Natural killer cell (primary cell): ENCODE data around the gene KIN. TPM values are rescaled to one million over a fixed set of nuclear protein-coding genes. Genes with fewer than 3 reads are reported as not detected.

Experiments used
- ATAC-seq, 3 donors: fragments of 150-1000 bp in 2 of 3; fragments of 200-7000 bp in 1 of 3; cut with Tn5 transposase; 1 replicate in 1 of 3; 2 replicates in 2 of 3; pipeline ENCODE4 v1.10.0; 2021; ENCODE audit warnings: mild to moderate bottlenecking in 2 of 3, moderate library complexity in 2 of 3
- DNase-seq, 2 donors: peaks; one replicate each; pipeline versions ENCODE4 v3.0.0 to v3.0.0-alpha.2; 2013 to 2021; ENCODE audit warnings: mixed read lengths in 1 of 2
- H3K27ac ChIP-seq: one replicate; pipeline ENCODE4 v1.5.1; 2013; ENCODE audit warnings: mild to moderate bottlenecking, low read length
- H3K27me3 ChIP-seq: one replicate; pipeline ENCODE4 v1.6.1; 2013; ENCODE audit warnings: low read length; ENCODE audit not compliant: control insufficient read depth, insufficient read depth
- H3K36me3 ChIP-seq: one replicate; pipeline ENCODE4 v1.6.1; 2013; ENCODE audit warnings: low read length; ENCODE audit not compliant: control insufficient read depth, insufficient read depth
- H3K4me1 ChIP-seq: one replicate; pipeline ENCODE4 v1.6.1; 2013; ENCODE audit warnings: low read length; ENCODE audit not compliant: control insufficient read depth, insufficient read depth
- H3K4me3 ChIP-seq: one replicate; pipeline ENCODE4 v1.5.1; 2013; ENCODE audit warnings: low read length
- H3K9me3 ChIP-seq: one replicate; pipeline ENCODE4 v1.6.1; 2013; ENCODE audit warnings: low read length; ENCODE audit not compliant: control insufficient read depth, insufficient read depth
- H3K27ac Mint-ChIP-seq, 2 donors: one replicate each; pipeline ENCODE4 v1.8.0; 2022; ENCODE audit warnings: mild to moderate bottlenecking in 2 of 2, mixed read lengths in 2 of 2, moderate library complexity in 1 of 2
- H3K27me3 Mint-ChIP-seq, 2 donors: one replicate each; pipeline ENCODE4 v1.8.0; 2022; ENCODE audit warnings: low read depth in 2 of 2, mixed read lengths in 2 of 2
- H3K36me3 Mint-ChIP-seq: one replicate; pipeline ENCODE4 v1.8.0; 2022; ENCODE audit warnings: mixed read lengths
- H3K4me1 Mint-ChIP-seq, 2 donors: one replicate each; pipeline ENCODE4 v1.8.0; 2022; ENCODE audit warnings: mixed read lengths in 2 of 2
- H3K4me3 Mint-ChIP-seq: one replicate; pipeline ENCODE4 v1.8.0; 2022; ENCODE audit warnings: mild to moderate bottlenecking, moderate library complexity, mixed read lengths
- H3K9me3 Mint-ChIP-seq, 2 donors: one replicate each; pipeline ENCODE4 v1.8.0; 2022; ENCODE audit warnings: mixed read lengths in 2 of 2
- WGBS: methylation state at CpG from one replicate; pipeline ENCODE4 v1.1.7; 2013; ENCODE audit warnings: missing lambda C conversion rate; ENCODE audit not compliant: insufficient coverage; 5-methylcytosine and 5-hydroxymethylcytosine counted together
- intact Hi-C: fragments of 100-400 bp; cut with micrococcal nuclease; formaldehyde crosslinking; loops from one replicate; pipeline ENCODE4 v1.14.2; 2022
- total RNA-seq, 4 donors: library from RNA; stranded (reverse); fragments of 120-200 nt in 1 of 4; gene quantifications; one replicate each; pipeline versions ENCODE4 v1.2.3 to v1.2.4, GENCODE V29; 2013 to 2022
- TF ChIP-seq, protein P1 (sequence below): fragments of 200-600 bp; IDR thresholded peaks from one replicate; pipeline ENCODE4 v1.8.0; 2022; ENCODE audit warnings: antibody characterized with exemption

The KIN gene
- total RNA-seq, 3 donors from 2014 or later (not counting 1 experiment from before 2014, with no cell fraction given), result 12.3 to 16.6 (median 14.2) TPM

GRCh38 chr10:7811000-7811399 is 23.2 kb upstream of the KIN start:
- intact Hi-C loops, result no loop called here
- no peak overlapping the region for H3K27ac ChIP-seq
- Mint-ChIP-seq H3K9me3 (no peaks in the 10 kb centered on the region), H3K27ac (no peak overlapping the region), H3K27me3 (no peaks in the 10 kb centered on the region), H3K4me3 (no peak overlapping the region), H3K4me1 (no peaks in the 10 kb centered on the region), H3K36me3 (no peaks in the 10 kb centered on the region)
- no peak overlapping the region for H3K4me3 ChIP-seq
- H3K27me3 ChIP-seq, result no peaks in the 10 kb centered on the region
- 97% methylated on average over 4 of the region's 5 CpGs for WGBS
- TF ChIP-seq, protein P1, sequence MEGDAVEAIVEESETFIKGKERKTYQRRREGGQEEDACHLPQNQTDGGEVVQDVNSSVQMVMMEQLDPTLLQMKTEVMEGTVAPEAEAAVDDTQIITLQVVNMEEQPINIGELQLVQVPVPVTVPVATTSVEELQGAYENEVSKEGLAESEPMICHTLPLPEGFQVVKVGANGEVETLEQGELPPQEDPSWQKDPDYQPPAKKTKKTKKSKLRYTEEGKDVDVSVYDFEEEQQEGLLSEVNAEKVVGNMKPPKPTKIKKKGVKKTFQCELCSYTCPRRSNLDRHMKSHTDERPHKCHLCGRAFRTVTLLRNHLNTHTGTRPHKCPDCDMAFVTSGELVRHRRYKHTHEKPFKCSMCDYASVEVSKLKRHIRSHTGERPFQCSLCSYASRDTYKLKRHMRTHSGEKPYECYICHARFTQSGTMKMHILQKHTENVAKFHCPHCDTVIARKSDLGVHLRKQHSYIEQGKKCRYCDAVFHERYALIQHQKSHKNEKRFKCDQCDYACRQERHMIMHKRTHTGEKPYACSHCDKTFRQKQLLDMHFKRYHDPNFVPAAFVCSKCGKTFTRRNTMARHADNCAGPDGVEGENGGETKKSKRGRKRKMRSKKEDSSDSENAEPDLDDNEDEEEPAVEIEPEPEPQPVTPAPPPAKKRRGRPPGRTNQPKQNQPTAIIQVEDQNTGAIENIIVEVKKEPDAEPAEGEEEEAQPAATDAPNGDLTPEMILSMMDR, result no peak
- ATAC-seq (no peak), DNase-seq (no peak)
- no peaks in the 10 kb centered on the region for H3K4me1 ChIP-seq
- no peaks in the 10 kb centered on the region for H3K9me3 ChIP-seq
- peaks cover 16% of the 10 kb centered on the region for H3K36me3 ChIP-seq

GRCh38 chr10:7810443-7810842 is 22.6 kb upstream of the KIN start:
- Mint-ChIP-seq H3K9me3 (no peaks in the 10 kb centered on the region), H3K27me3 (no peaks in the 10 kb centered on the region), H3K4me3 (no peak overlapping the region), H3K4me1 (no peaks in the 10 kb centered on the region), H3K36me3 (no peaks in the 10 kb centered on the region), H3K27ac (no peak overlapping the region)
- DNase-seq (no peak), ATAC-seq (no peak)
- TF ChIP-seq, protein P1, result no peak
- Histone ChIP-seq H3K4me1 (no peaks in the 10 kb centered on the region), H3K4me3 (no peak overlapping the region), H3K36me3 (peaks cover 20% of the 10 kb centered on the region), H3K9me3 (no peaks in the 10 kb centered on the region), H3K27me3 (no peaks in the 10 kb centered on the region), H3K27ac (no peak overlapping the region)
- intact Hi-C loops, result no loop called here
- 91% methylated on average over 7 of the region's 7 CpGs for WGBS

GRCh38 chr10:7808686-7809267 is 21.0 kb upstream of the KIN start:
- H3K4me3 ChIP-seq, result no peak overlapping the region
- DNase-seq (no peak), ATAC-seq (no peak)
- H3K9me3 ChIP-seq, result no peaks in the 10 kb centered on the region
- no peaks in the 10 kb centered on the region for H3K27me3 ChIP-seq
- intact Hi-C loops, result no loop called here
- H3K9me3 Mint-ChIP-seq, result no peaks in the 10 kb centered on the region
- H3K4me1 Mint-ChIP-seq, result peaks cover 0 to 8% of the 10 kb centered on the region in 2 donors
- H3K36me3 ChIP-seq, result peaks cover 35% of the 10 kb centered on the region
- no peak overlapping the region for H3K27ac ChIP-seq
- no peaks in the 10 kb centered on the region for H3K4me1 ChIP-seq
- peak overlapping the region in 1 of 2 donors; percentile 18 for H3K27ac Mint-ChIP-seq
- TF ChIP-seq, protein P1, result no peak
- 98% methylated on average over 3 of the region's 4 CpGs for WGBS
- no peaks in the 10 kb centered on the region for H3K27me3 Mint-ChIP-seq
- no peak overlapping the region for H3K4me3 Mint-ChIP-seq
- peaks cover 13% of the 10 kb centered on the region for H3K36me3 Mint-ChIP-seq

- H3K4me1 ChIP-seq, result no peaks in the 10 kb centered on the region
- 50% methylated on average over 2 of the region's 2 CpGs for WGBS
- H3K27ac ChIP-seq, result no peak overlapping the region
- H3K36me3 ChIP-seq, result peaks cover 71% of the 10 kb centered on the region
- Mint-ChIP-seq H3K9me3 (no peaks in the 10 kb centered on the region), H3K4me1 (peaks cover 0 to 9% of the 10 kb centered on the region in 2 donors), H3K36me3 (peaks cover 17% of the 10 kb centered on the region), H3K4me3 (no peak overlapping the region), H3K27ac (no peak overlapping the region), H3K27me3 (no peaks in the 10 kb centered on the region)
- ATAC-seq, result no peak
- TF ChIP-seq, protein P1, result no peak
- H3K4me3 ChIP-seq, result no peak overlapping the region
- intact Hi-C loops, result no loop called here
- no peaks in the 10 kb centered on the region for H3K27me3 ChIP-seq
- DNase-seq, result no peak
- H3K9me3 ChIP-seq, result no peaks in the 10 kb centered on the region
Observed at GRCh38 chr10:7804741-7805140, 16.9 kb upstream of the KIN start.
